ENCODE results near the gene PPARG.

The PPARG gene

DNA sequence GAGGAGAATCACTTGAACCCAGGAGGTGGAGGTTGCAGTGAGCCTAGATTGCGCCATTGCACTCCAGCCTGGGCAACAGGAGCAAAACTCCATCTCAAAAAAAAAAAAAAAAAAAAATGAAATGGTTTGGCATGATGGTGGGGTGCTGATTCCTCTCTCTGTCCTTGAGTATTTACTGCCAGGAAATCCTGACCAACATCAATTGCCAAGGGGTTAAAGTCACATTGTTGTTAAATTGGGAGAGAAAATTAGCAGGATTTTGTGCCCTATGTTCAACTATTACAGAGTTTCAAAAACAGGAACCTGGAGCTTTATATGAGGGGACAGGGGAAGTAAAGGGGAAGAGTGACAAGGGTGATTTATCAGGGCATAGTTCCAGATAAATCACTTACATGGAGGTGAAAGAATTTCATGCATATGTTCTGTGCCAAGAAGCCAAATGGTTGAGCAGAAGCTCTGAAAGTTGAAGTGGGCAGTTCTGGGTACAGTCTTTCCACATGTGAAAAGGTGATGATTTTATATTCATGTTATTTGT lies 124.9 kb downstream of the PPARG start:
- no peak for DNase-seq (ENCODE audit: low read depth in 3 of 3)

DNA sequence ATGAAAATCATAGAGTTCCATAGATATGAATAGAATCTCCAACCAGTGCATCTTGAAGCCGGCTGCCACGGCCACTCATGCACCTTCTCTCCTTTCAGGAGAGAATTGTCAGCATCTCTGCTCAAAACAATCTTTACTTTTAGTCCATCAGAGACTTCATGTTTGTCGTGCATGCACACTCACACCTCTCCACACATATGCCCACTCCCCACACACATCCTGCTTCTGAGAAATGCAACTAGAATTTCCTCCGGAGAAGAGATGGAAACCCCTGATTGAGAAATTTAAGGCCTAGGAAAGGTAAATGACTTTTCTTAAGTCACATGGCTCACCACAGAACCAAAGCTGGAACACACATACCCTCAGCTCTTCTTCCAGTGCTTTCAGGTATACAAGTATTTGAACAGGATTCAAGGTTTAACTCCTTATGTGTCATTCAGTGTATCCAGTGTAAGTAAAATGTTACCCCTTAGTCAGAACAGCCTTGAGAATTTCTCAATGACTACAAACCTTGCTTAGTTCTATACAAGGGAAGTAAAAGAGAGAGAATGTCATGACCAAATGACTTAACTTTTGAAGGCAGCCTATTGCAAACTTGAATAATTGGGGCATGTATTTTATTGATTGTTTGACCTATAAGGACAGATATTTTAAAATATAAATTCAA lies 126.3 kb downstream of the PPARG start:
- DNase-seq (ENCODE audit: low read depth in 3 of 3) = no peak

DNA sequence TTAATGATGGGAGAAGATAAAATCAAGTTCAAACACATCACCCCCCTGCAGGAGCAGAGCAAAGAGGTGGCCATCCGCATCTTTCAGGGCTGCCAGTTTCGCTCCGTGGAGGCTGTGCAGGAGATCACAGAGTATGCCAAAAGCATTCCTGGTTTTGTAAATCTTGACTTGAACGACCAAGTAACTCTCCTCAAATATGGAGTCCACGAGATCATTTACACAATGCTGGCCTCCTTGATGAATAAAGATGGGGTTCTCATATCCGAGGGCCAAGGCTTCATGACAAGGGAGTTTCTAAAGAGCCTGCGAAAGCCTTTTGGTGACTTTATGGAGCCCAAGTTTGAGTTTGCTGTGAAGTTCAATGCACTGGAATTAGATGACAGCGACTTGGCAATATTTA lies 127.9 kb downstream of the PPARG start:
- no peak for DNase-seq (ENCODE audit: low read depth in 3 of 3)

DNA sequence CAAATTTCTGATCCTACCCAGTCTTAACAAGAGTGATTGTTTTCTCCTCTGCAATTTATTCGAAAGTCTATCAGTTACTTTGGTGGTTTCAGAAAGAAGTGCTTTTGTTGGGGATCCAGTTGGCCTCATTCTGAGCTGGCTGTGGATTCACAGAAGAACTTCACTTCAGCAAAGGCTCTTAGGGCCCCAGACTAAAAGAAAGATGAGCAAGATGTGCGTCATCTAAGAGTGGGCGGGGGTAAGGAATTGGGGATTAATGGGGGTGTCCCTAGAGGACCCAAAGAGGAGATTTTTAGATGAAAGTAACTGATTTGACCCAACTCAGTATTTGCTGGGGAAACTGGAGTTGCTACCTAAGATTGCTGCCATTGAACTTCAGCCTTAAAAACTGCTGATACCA lies 131.5 kb downstream of the PPARG start:
- no peak for DNase-seq (ENCODE audit: low read depth in 3 of 3)

DNA sequence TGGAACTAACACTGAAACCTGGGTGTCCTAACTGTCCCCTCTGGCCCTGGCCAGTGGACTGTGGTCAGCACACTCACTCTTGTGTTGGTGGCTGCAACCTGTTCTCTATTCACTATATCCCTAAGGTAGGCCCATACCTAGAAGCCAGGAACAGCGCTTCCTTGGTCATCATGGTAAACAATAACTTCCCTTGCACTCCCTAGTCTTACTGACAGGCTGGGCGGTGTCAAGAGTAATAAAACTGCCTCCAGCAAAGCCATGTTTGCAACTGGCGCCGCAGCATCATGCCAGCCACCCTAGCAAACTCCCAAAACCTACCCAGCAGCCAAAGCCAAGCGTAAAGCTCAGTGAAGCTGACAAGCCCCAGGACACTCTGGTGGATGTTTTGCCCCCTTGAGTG lies 132.3 kb downstream of the PPARG start:
- no peak for DNase-seq (ENCODE audit: low read depth in 3 of 3)

DNA sequence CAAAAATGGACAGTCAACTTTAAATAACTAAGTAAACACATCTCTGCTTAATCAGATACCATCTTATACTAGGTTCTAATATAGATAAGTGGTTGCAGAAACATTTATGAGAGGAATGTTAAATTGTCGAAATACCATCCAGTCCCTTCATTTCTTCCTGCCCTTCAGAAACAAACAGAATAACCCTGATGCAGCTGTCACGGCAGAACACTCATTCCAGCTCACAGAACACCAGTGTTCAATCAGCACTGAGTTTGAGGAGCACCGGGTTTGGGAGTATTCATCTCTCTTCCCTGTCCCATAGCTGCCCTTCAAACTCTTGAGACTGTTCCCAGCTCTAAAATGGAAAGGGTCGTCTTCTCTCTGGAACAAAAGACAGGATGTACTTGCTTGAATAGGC lies 134.3 kb downstream of the PPARG start:
- DNase-seq (ENCODE audit: low read depth in 3 of 3) = no peak

DNA sequence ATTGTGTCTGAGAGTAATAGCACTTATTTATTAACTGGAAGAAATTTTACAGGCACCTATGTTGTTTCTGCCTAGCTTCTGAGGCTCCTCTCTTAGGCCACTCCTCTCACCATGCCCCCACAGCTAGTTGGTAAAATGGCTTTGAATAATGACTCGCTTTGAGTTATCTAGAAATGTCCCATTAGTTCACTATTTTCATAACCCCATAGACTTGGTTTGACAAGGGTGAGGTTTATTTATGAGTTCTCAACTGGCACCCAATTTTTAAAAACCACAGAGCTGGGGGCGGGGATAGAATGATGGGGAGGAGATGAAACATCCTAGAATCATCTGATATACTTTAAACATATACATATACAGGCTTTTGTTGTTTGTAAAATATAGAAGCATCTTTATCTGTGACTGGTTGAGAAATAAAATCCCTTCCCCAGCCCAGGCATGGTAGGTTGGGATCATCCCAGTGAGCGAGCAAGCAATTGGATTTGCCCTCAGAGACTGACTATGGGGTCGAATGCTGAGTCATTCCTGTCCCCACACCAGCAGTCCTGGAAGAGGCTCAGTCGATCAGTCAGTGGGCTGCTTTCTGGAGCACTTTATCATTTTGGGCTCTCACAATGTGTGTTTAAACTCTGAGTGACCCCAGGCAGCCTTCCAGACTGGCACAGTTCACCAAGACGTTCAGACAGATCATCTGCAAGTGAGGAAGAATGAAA lies 135.2 kb downstream of the PPARG start:
- DNase-seq (ENCODE audit: low read depth in 3 of 3) = no peak

DNA sequence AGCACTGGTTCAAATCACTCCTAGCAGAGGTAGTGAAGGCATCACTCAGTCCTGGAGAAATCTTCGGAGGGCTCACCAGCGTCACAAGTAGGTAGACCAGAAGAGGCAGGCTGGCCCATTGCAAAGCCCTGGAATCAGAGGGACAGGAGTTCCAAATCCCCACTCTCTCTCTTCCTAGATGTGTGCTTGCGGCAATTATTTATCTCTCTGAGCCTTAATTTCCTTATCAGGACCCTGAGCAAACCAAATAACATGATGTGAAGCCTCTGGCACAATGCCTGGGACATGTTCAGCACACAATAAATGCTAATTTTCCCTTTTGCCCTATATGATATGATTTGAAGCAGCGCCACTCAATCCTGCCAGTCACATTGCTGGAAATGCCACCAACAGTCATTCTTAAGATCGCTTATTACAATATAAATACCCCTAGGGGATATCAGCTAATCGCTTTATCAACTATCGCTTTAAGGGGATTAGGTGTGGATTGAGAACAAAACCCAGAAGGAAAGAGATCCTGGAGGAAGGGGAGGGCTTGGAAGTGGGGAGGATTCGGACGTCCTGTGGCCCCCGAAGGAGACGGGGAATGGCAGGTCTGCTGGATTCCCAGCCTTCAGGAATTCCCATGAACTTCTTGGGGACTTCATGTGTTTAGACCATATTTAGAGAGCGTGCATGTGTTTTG lies 135.9 kb downstream of the PPARG start:
- no peak for DNase-seq (ENCODE audit: low read depth in 3 of 3)

DNA sequence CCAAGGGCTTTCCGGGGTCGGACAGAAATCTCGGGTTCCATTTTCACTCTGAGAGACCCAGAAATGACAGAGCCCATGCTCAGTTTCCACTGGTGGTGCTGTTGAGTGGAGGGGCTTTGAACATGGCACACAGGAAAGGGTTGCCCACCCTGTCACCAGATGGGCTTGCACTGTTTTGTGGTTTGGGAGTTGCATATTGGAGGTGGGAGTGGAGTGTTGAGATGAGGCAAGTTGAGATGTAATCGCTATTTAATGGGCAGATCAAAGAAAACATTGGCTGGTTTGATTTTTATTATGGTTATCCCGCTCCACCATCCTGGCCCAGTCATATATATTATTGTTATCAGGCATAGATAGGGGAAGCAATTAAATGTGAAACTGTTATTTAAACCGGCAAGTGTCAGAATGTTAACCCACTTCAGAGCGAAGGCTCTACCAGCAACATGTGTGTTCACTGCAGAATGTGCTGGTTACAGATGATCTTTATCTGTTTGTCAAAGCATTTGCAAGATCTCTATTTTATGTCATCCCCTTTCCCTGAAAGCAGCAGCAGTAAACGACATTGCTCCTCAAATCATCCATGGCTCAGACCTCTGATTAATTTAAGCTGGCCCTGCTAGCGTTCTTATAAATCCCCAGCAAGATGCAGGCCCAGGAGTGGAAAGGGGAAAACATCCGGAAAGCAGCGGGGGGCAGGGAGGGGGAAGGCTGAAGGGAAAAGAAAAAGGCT lies 137.1 kb downstream of the PPARG start:
- DNase-seq (ENCODE audit: low read depth in 3 of 3) = no peak

DNA sequence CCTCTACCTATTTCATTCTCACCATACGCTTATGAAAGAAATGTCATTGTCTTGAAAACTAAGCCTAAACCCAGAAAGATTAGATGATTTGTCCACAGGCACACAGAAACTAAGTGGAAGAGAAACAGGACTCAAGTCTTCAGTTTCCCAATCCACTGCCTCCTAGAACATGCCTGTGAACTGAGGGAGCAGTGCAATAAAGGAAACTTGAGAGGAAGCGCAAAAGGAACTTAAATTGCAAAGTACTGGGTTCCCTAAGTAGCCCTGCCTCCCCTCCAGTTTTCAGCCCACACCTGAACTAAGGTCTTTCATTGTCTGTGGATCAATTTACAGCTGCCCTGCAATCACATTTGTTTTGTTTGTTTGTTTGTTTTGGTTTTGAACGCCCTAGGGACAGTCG lies 138.7 kb downstream of the PPARG start:
- no peak for DNase-seq (ENCODE audit: low read depth in 3 of 3)

DNA sequence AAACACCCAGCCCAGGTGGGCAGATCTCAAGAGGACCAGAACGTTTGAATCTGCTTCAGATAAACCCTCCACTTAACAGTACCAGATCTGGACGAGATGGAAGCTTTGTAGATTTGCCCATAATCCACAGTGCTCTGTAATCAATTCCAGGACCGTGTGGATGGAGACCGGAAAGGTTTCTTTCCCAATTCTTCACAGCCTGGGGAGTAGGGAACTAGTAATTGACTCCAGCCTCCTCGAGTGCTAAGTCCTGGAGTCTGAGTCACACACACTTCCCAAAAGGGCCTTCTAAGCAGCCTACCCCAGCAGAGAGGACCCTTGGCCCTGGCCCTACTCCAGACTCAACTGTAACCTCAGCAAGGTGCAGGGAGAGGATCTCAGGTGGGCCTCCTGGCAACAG lies 139.3 kb downstream of the PPARG start:
- DNase-seq (ENCODE audit: low read depth in 3 of 3) = no peak

DNA sequence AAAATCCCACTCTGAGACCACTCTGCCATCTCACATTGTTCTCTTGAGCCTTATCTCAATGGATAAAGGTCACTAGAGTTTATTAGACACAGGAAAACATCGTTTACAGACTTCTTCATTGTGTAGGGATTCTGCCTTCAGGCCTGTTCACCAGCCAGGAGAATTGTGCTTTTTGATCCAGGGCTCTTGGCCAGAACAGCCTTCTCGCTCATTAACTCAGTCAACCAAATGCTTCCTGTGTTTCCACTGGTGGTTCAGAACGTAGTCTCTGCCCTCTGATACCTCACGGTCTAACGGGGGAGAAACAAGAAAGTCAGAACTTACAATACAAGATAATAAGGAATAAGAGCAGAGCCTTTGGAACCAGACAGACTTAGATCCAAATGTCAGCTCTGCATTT lies 141.2 kb downstream of the PPARG start:
- no peak for DNase-seq (ENCODE audit: low read depth in 3 of 3)

DNA sequence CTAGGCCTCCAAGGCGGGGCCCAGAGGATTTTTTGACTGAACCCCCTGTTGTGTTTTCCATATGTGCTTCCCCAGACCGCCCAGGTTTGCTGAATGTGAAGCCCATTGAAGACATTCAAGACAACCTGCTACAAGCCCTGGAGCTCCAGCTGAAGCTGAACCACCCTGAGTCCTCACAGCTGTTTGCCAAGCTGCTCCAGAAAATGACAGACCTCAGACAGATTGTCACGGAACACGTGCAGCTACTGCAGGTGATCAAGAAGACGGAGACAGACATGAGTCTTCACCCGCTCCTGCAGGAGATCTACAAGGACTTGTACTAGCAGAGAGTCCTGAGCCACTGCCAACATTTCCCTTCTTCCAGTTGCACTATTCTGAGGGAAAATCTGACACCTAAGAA lies 145.0 kb downstream of the PPARG start:
- no peak for DNase-seq (ENCODE audit: low read depth in 3 of 3)

DNA sequence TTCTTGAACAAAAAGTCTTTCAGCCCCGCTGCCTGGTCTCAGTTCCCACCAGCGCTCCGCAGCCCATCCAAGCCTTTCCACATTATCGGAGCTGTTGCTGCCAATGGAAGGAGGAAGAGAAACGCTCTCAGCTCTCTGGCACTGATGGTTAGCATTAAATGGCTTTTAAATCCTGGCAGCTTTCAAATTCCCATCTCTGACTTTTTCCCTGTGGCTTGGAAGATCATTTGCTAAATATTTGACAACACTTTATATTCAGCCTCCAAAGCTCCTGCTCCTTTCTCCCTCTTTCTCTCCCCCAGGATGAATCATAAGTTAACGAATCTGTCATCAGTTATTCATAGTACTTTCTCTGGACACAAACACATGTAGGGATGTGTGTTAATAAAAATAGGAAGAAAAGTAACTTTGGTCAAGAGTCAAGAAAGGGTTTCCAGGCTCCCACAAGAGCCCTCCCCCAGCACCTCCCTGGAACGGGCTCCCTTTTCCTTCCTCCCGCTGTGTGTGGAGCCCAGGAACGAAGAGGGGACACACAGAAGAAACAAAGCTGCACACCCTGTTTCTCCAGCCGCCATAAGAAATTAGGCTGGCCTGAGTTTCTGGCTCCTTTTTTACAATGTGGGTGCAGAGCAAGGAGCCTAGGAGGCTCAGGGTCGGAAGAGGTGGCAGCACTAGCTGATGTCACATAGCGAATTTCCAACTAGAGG lies 147.8 kb downstream of the PPARG start:
- DNase-seq (ENCODE audit: low read depth in 3 of 3) = no peak

DNA sequence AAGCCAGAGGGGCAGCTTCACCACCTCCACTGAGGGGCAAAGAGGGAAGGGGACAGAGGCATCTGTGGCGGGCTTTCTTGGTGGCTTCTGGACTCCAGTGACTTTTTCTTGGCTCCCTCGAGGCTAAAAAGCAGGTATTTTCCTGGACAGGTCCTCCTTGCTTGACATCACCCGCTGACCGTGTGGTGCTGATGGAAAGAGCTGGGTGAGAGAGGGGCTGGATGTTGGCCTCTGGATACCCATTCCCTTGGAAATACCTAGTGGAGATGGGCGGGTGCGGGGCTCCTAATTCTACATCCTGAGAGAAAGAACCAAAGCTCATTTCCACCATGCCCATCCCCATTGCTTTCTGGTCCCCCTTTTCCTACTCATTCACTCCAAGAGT lies 148.3 kb downstream of the PPARG start:
- DNase-seq (ENCODE audit: low read depth in 3 of 3) = no peak

DNA sequence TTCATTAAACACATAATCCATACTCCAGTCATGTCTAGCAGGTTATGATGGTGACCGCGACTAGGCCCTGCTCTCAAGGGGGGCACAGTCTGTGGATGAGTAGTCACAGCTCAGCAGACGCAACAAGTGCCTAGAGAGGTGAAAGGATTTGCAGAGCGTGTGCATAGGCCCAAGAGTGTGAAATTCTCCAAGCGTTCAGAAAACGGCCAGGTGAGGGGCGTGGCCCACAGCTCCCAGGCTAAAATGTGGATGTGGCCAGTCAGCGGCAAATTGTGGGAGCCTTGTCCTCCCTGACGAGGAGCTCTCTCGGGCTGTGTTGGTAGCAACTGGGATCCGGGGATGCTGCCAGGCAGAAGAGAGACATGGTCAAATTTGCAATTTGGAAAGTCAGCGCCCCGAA lies 149.0 kb downstream of the PPARG start:
- no peak for DNase-seq (ENCODE audit: low read depth in 3 of 3)

DNA sequence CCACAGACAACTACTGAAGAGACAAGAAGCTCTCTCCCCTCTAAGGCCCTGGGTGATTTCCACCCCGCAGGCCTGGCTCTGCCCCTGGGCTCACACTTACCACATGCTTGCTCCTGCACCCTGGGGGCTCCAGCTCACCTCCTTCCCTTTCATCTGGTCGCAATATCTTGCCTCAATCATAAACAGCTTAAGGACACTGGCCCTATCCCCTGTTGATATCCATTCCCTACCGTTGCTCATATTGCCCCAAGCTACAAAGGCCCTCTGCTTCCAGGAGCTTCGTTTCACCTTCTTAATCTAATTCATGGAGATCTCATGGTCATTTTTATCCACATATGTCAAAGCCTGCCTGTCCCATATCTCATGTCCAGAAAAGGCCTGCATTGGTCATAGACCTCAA lies 149.4 kb downstream of the PPARG start:
- DNase-seq (ENCODE audit: low read depth in 3 of 3) = no peak

DNA sequence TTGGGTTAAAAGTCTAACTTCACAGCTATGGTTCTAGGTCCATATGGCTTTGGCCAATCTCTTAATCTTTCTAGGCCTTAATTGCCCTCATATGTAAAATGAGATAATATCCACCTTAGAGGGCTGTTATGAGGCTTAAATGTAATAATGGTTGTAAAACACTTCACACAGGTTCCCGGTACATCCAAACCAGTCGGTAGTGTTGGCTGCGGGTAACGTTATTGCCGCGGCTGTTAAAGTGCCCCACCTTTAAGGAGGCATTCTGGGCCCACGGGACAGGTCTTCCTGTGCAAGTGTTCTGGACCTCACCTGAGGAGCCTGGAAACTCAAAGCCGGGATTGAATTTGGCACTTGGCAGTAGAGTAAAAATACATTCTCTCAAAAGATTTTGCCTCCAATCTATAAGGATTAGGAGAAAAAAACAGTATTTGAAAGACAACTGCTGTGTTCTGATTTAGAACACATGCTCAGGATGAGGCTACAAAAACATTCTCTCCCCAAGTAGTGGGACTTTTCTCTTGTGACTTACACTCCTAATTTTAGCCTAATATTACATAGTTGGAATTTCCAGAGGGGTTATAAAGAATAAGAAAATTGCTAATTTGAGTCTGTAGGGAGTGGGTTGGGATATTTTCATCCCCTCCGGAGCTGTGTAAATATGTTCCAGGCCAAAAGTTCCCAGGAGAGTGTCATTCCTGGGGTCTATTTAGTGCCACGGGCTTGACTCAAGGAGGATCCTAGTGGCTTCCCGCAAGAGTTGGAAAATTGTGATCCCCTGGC lies 150.5 kb downstream of the PPARG start:
- no peak for DNase-seq (ENCODE audit: low read depth in 3 of 3)

DNA sequence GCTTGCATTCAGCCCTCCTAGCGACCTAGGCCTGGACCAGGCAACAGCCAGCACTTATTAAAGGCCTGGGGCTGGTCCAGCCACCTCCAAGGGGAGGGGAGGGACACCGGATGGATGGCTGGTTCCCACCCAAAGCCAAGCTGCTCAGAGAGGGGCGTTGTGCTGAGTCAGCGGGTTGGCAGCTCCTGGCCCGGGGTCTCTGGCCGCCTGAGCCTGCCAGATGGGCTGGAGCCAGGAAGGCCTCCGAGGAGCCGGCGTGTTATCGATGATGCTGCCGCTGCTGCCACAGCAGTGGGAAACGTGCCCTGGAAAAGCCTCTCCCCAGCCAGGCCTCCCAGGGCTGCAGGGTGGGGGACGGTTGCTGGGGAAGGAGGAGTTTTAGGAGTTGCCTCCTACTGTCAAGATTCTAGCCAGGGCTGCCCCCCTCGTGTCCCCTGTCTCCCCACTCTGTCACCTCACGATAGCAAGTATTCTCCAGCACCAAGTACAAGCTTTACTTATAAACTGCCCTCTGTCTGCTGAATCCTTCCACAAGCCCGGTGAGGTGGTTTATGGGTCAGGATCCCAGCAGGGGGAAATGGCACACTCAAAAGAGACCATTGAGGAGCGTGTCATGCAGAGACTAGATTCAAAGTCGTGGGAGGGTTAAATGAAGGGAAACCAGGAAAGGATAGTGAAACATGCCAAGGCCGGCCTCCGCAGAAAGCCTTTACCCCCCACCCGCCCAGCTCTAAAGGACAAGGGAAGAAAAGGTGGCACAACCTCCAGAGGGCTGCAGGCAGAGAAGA lies 152.3 kb downstream of the PPARG start:
- no peak for DNase-seq (ENCODE audit: low read depth in 3 of 3)
